Amniotic stem cell (primary cell): ENCODE measurements around the gene ERC2.

Source experiments
- DNase-seq: peaks from one replicate; lab custom pipeline; 2025; lab: John Stamatoyannopoulos, UW

ERC2 gene

GRCh38 chr3:55746808-55747413, 721.4 kb downstream of the ERC2 start:
- DNase-seq, result peak; percentile 5

GRCh38 chr3:55742832-55743136, 725.5 kb downstream of the ERC2 start:
- no peak for DNase-seq

GRCh38 chr3:55742022-55742831, 726.0 kb downstream of the ERC2 start:
- no peak for DNase-seq

- DNase-seq, result no peak
Measured at GRCh38 chr3:55737186-55737585, 731.1 kb downstream of the ERC2 start.

DNA sequence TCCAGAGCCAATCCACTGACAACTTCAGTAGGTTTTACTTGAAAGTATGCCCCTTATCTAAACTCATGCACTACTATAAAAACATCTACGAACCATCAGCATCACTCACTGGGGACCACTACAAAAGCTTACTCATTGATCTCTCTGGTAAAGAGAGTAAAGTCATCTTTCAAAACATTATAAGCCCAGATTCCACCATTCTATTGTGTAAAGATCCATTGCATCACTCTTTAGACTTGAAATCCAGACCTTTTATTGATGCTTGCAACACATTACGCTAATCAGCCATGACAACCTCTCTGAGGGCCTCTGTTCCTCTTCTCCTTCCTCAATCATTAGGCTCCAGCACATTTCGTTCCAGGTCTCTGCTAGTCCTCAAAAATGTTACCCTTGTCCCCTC, 732.3 kb downstream of the ERC2 start:
- DNase-seq, result no peak

DNA sequence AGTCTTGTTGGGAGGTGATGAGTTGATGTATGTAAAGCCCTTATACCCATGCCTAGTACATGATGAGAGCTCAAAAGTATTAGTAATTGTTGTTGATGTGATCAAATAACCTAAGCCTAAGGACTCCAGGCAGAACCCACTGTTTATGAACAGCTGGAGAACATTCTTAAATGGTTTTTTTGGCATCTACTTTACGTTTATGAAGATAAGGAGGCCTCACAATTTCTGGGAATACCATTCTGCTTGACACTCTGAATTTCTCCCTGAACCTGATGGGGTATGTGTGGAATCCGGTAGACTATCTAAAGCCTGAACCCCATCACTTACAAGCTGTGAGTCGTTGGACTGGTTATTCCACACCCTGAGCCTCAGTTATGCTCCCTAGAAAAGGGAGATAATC, 736.5 kb downstream of the ERC2 start:
- DNase-seq, result no peak

- DNase-seq, result no peak
Measured at GRCh38 chr3:55729546-55729945, 738.7 kb downstream of the ERC2 start.

DNA sequence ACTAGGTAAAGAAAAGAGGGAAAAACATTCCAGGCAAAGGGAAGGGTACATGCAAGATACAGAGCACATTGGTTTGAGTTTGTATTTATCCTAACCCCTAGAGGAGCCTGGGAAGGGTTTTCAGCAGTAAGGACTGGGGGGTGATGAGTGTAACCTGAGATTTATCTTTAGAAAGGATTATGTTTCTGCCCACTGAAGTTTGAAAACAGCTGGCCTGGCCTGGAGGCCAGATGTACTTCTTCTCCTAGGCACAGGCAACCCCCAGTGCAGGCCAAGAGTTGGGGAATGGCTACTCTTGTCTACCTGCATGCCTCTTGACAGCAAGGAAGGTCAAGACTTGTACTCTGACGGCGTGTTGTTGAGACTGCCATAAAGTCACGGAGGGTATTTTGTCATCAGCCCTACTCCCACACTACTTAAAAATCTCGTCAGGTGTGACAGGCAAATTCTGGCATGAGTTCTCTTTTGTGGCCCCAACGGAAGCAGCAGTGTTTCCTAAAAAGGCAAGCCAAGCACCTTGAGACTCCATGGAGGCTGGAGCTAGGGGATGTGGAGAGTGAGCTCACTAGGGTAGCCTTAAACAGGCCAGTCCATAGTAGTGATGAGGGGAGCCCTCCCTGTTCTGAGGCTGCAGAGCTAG, 739.7 kb downstream of the ERC2 start:
- no peak for DNase-seq

GRCh38 chr3:55726501-55726775, 741.8 kb downstream of the ERC2 start:
- DNase-seq, result no peak

GRCh38 chr3:55725681-55726500, 742.4 kb downstream of the ERC2 start:
- DNase-seq, result no peak

DNA sequence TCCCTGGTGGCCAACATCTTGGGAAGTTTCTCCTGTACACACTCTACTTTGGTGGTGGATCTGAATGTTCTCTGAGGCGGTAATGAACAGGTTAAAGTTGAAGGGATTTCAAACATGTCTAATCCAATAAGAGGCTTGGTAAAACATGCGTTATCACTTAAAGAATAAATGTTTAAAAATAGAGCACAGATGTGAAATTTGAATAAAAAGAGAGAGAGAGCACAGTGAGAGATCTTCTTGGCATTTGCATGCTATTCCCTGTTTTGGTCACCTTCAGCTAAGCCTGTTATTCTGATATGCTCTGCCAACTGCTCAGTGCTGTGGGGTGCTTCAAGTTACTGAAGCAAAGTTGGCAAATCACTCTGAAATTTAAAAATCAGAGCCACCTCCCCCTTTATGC, 743.4 kb downstream of the ERC2 start:
- DNase-seq, result no peak

- DNase-seq, result no peak
Measured at GRCh38 chr3:55724407-55724784, 743.9 kb downstream of the ERC2 start.

- no peak for DNase-seq
Measured at GRCh38 chr3:55723653-55724406, 744.4 kb downstream of the ERC2 start.

GRCh38 chr3:55721716-55722484, 746.4 kb downstream of the ERC2 start:
- peak; percentile 6 for DNase-seq

- DNase-seq, result peak; percentile 6
Measured at GRCh38 chr3:55720614-55721013, 747.7 kb downstream of the ERC2 start.

GRCh38 chr3:55719508-55719907, 748.8 kb downstream of the ERC2 start:
- DNase-seq, result no peak

DNA sequence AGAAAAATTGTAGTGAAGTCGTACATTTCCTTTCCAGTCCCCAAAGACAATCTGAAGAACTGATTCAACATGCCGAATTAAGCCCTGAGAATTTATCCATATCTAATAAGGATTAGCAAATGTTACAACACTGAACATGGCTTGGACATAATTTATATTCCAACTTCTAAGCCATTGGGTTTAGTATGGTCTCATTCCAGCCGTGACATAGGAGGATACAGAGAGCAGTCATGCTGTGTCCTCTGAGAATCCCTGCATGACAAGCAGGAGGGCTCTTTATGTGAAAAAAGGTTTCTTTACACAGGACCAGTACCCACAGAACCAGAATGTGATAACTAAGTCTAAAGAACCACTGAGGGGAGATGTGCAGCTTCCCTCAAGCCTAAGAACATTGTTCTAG, 749.3 kb downstream of the ERC2 start:
- DNase-seq, result no peak

DNA sequence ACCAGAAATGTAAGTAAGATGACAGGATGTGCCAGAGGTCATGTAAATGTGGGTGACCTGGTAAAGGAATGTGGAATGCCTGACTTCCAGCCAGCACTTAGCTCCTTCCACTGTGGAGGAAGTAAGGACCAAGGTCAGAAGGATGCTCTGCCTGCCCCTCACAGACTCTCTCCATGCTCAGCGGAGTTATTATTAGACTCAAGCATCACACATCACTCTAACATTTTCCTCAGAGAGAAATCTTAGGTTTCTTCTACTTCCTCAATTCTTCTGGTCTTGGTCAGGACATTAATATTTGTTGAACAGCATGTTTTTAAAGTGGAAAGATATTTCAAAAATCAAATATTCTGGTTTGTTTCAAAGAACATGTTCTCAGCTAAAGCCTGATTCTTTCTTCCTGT, 749.7 kb downstream of the ERC2 start:
- no peak for DNase-seq

DNA sequence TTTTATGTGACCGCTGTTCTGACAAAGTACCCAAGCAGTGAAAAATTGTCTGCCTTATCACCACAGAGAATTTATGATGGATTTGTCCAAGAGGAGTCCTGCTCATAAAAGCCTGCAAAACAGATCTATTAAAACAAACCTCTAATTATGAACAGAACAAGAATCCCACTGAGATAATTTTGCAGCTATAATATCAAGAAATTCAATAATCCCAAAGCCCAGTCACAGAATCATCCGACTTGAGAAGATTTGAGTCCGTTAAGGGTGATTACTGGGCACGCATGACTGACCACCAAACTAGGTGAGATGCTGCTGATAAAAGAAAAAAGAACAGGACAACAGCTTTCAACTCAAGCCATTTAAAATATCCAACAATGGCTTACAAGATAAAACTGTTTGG, 750.2 kb downstream of the ERC2 start:
- DNase-seq, result no peak

GRCh38 chr3:55717481-55717880, 750.8 kb downstream of the ERC2 start:
- DNase-seq, result no peak

DNA sequence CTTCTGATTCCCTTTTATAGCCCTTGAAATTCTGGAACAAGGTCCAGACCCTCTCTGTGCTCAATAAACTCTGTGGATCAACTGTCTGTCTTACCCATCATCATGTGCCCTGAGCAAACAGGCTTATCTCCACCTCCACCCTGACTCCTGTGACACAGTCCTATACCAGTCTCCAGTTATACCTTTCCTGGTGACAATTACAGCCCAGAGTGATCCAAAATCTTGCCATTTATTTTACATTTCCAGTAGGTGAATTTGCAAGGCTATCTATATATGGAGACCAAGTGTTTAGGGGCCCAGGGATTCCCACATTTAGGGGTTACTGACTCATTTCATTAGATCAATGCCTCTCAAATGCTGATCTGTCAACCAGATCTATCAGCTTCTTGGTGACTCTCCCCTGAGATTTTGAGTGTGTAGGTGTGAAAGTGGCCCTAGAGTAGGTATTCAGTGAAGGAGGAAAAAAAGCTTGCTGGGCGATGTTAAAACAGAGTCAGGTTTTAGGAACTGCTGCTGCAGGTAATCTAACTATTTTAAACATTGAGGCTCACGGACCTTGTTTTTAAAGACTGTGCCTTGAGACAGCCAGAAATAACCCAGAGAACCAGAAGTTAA, 751.5 kb downstream of the ERC2 start:
- no peak for DNase-seq
